HG02970 (cell line): ENCODE data around the gene ZNF283.
"Not testable (repeated sequence)": the region's sequence is repeated elsewhere in the genome, so short reads cannot be mapped to it uniquely, and the experiment has no call there.

Source experiments
- ATAC-seq: cut with Tn5 transposase; IDR thresholded peaks from one replicate; pipeline ENCODE4 v1.9.1; 2021; ENCODE audit warnings: mild to moderate bottlenecking, moderate library complexity, moderate number of reproducible peaks; ENCODE audit not compliant: unreplicated experiment, low FRiP score

Gene ZNF283

GRCh38 chr19:43842007-43842406, 14.9 kb downstream of the ZNF283 start:
- ATAC-seq, result no peak

- ATAC-seq, result no peak
These were observed 20.1 kb downstream of the ZNF283 start for GRCh38 chr19:43847246-43847645.

GRCh38 chr19:43847884-43848283, 20.8 kb downstream of the ZNF283 start:
- ATAC-seq, result no peak

GRCh38 chr19:43848821-43849220, 21.7 kb downstream of the ZNF283 start:
- ATAC-seq, result no peak

GRCh38 chr19:43858174-43858573, 31.1 kb downstream of the ZNF283 start:
- ATAC-seq, result no peak

GRCh38 chr19:43866923-43867322, 39.8 kb downstream of the ZNF283 start:
- ATAC-seq, result not testable (repeated sequence)

- no peak for ATAC-seq
These were observed 45.6 kb downstream of the ZNF283 start for GRCh38 chr19:43872547-43873336.

GRCh38 chr19:43880483-43880882, 53.4 kb downstream of the ZNF283 start:
- no peak for ATAC-seq

GRCh38 chr19:43883864-43884263, 56.7 kb downstream of the ZNF283 start, which contains the start of gene ZNF404:
Gene ZNF404, minus strand, starts transcription at chr19:43883964.
- ATAC-seq, result no peak

- no peak for ATAC-seq
These were observed 68.7 kb downstream of the ZNF283 start for GRCh38 chr19:43895727-43896308.
